Fibroblast of lung (primary cell): ENCODE results near the gene ST8SIA6.

Source experiments
- CTCF ChIP-seq, 2 donors: IDR thresholded peaks in 1 of 2; conservative IDR thresholded peaks in 1 of 2; 1 replicate in 1 of 2; 2 replicates in 1 of 2; pipeline ENCODE4 v1.5.1; 2011 to 2012; ENCODE audit warnings: low read length in 2 of 2, control low read depth in 1 of 2, inconsistent platforms in 1 of 2, low read depth in 1 of 2, mild to moderate bottlenecking in 1 of 2
- EZH2 ChIP-seq: IDR thresholded peaks from 2 replicates; pipeline ENCODE4 v1.5.1; 2012; ENCODE audit warnings: low read length, control low read depth, mild to moderate bottlenecking; ENCODE audit errors: missing control alignments

- TF ChIP-seq CTCF (conservative IDR thresholded peaks at IDR 0.05 in 1 of 2, IDR thresholded peaks at IDR 0.05 in 1 of 2; ENCODE audit: low read depth in 1 of 2, low read length in 2 of 2) (peak; percentile 37 to 39), EZH2 (no peak)
Observed at GRCh38 chr10:17290226-17290625, 164.2 kb downstream of the ST8SIA6 start.
